Measurements from ENCODE around the gene ALX3.

- no peak for TF ChIP-seq CTCF (IDR thresholded peaks at IDR 0.05; ENCODE audit: insufficient read depth, low read length, poor library complexity, severe bottlenecking)
- no peak for TF ChIP-seq EZH2phosphoT487 (conservative IDR thresholded peaks at IDR 0.05; ENCODE audit: low read length)
These were observed 13.4 kb upstream of the ALX3 start for GRCh38 chr1:110083866-110084226.

Data from SU-DHL-6 (cell line).